NCI-H1092 treated with DMSO at 0.1 percent for 48 hours (cell line): Measurements from ENCODE around the gene MAGI2.
"Not testable (repeated sequence)": the region's sequence is repeated elsewhere in the genome, so short reads cannot be mapped to it uniquely, and the experiment has no call there.

Source experiments
- DNase-seq: peaks from one replicate; lab custom pipeline; 2025; lab: John Stamatoyannopoulos, UW

The MAGI2 gene

GRCh38 chr7:78635026-78635793 is 818.3 kb downstream of the MAGI2 start:
- no peak for DNase-seq

- DNase-seq = no peak
These were observed 819.4 kb downstream of the MAGI2 start for GRCh38 chr7:78634093-78634492.

- no peak for DNase-seq
These were observed 832.5 kb downstream of the MAGI2 start for GRCh38 chr7:78620920-78621319.

- no peak for DNase-seq
These were observed 836.9 kb downstream of the MAGI2 start for GRCh38 chr7:78616539-78616938.

- DNase-seq = no peak
These were observed 844.2 kb downstream of the MAGI2 start for GRCh38 chr7:78609281-78609680.

- DNase-seq = peak; percentile 3
These were observed 846.4 kb downstream of the MAGI2 start for GRCh38 chr7:78607099-78607498.

GRCh38 chr7:78605119-78605518 is 848.3 kb downstream of the MAGI2 start:
- DNase-seq = no peak

GRCh38 chr7:78601728-78602127 is 851.7 kb downstream of the MAGI2 start:
- DNase-seq = no peak

GRCh38 chr7:78594156-78594555 is 859.3 kb downstream of the MAGI2 start:
- DNase-seq = no peak

- DNase-seq = no peak
These were observed 865.1 kb downstream of the MAGI2 start for GRCh38 chr7:78588393-78588792.

- DNase-seq = peak; percentile 46
These were observed 865.9 kb downstream of the MAGI2 start for GRCh38 chr7:78587443-78588044.

GRCh38 chr7:78585980-78586379 is 867.5 kb downstream of the MAGI2 start:
- DNase-seq = no peak

- no peak for DNase-seq
These were observed 874.8 kb downstream of the MAGI2 start for GRCh38 chr7:78578686-78579085.

GRCh38 chr7:78577174-78577952 is 876.1 kb downstream of the MAGI2 start:
- DNase-seq = not testable (repeated sequence)

GRCh38 chr7:78576236-78576635 is 877.2 kb downstream of the MAGI2 start:
- DNase-seq = no peak

GRCh38 chr7:78571292-78571691 is 882.2 kb downstream of the MAGI2 start:
- DNase-seq = no peak

GRCh38 chr7:78568690-78569089 is 884.8 kb downstream of the MAGI2 start:
- no peak for DNase-seq

GRCh38 chr7:78567836-78568235 is 885.6 kb downstream of the MAGI2 start:
- DNase-seq = no peak

- no peak for DNase-seq
These were observed 887.7 kb downstream of the MAGI2 start for GRCh38 chr7:78565784-78566183.

- peak; percentile 8 for DNase-seq
These were observed 890.3 kb downstream of the MAGI2 start for GRCh38 chr7:78563191-78563590.

GRCh38 chr7:78562191-78562590 is 891.3 kb downstream of the MAGI2 start:
- no peak for DNase-seq

GRCh38 chr7:78558566-78558965 is 894.9 kb downstream of the MAGI2 start:
- DNase-seq = no peak

GRCh38 chr7:78543976-78544375 is 909.5 kb downstream of the MAGI2 start:
- no peak for DNase-seq
